GM12878 (cell line): ENCODE measurements around the gene LEF1. TPM values are rescaled to one million over a fixed set of nuclear protein-coding genes. Genes with fewer than 3 reads are reported as not detected.
A peak's percentile ranks its signal among the peaks of the same experiment; 100 is the strongest.

Source experiments
- CHD1 ChIP-seq: IDR thresholded peaks from 2 replicates; pipeline ENCODE4 v1.6.1; 2012; ENCODE audit warnings: low read depth, low read length, improper control_type of control experiment
- CREM ChIP-seq: IDR thresholded peaks from 2 replicates; pipeline ENCODE4 v1.6.1; 2014; ENCODE audit warnings: antibody characterized with exemption, low read depth
- CTCF ChIP-seq, 3 experiments: IDR thresholded peaks in 2 of 3; conservative IDR thresholded peaks in 1 of 3; 2 replicates each; pipeline ENCODE4 v1.5.1; 2011; ENCODE audit warnings: low read depth in 3 of 3, low read length in 3 of 3, mild to moderate bottlenecking in 3 of 3, control low read depth in 2 of 3, moderate library complexity in 2 of 3, inconsistent platforms in 1 of 3, mixed read lengths in 1 of 3; ENCODE audit not compliant: control insufficient read depth in 2 of 3, insufficient read depth in 1 of 3; ENCODE audit errors: extremely low read depth in 1 of 3
- CUX1 ChIP-seq: IDR thresholded peaks from 2 replicates; pipeline ENCODE4 v1.6.1; 2012; ENCODE audit warnings: improper control_type of control experiment, low read depth, low read length; ENCODE audit not compliant: insufficient replicate concordance
- IKZF1 ChIP-seq: fragments of 450-650 bp; conservative IDR thresholded peaks from 2 replicates; pipeline ENCODE4 v1.6.1; 2017; ENCODE audit warnings: antibody characterized with exemption, mild to moderate bottlenecking
- IRF5 ChIP-seq: fragments of 450-650 bp; IDR thresholded peaks from 2 replicates; pipeline ENCODE4 v1.6.1; 2017; ENCODE audit warnings: borderline replicate concordance
- KAT2A ChIP-seq: conservative IDR thresholded peaks from 2 replicates; pipeline ENCODE4 v1.6.1; 2011; ENCODE audit warnings: low read depth, low read length; ENCODE audit not compliant: control insufficient read depth
- MEF2B ChIP-seq: fragments of 450-650 bp; IDR thresholded peaks from 2 replicates; pipeline ENCODE4 v1.6.1; 2018; ENCODE audit warnings: mild to moderate bottlenecking, moderate library complexity; ENCODE audit not compliant: partially characterized antibody, poor library complexity, severe bottlenecking
- NBN ChIP-seq: fragments of 450-650 bp; IDR thresholded peaks from 2 replicates; pipeline ENCODE4 v1.6.1; 2016
- NFYA ChIP-seq: IDR thresholded peaks from 2 replicates; pipeline ENCODE4 v1.6.1; 2011; ENCODE audit warnings: low read depth, mild to moderate bottlenecking, low read length, improper control_type of control experiment, borderline replicate concordance
- POLR2A ChIP-seq: IDR thresholded peaks from 2 replicates; pipeline ENCODE4 v1.6.1; 2011; ENCODE audit warnings: low read depth, mild to moderate bottlenecking, low read length
- POLR2AphosphoS2 ChIP-seq: IDR thresholded peaks from 2 replicates; pipeline ENCODE4 v1.6.1; 2011; ENCODE audit warnings: low read depth, mild to moderate bottlenecking, low read length, improper control_type of control experiment, moderate library complexity
- PRDM15 ChIP-seq: fragments of 450-650 bp; formaldehyde crosslinking; IDR thresholded peaks from 2 replicates; pipeline ENCODE4 v1.4.0; 2020; ENCODE audit warnings: mild to moderate bottlenecking, moderate library complexity
- RUNX3 ChIP-seq: IDR thresholded peaks from 2 replicates; pipeline ENCODE4 v1.6.1; 2012; ENCODE audit warnings: low read length, inconsistent platforms
- SMARCA5 ChIP-seq: fragments of 450-650 bp; IDR thresholded peaks from 2 replicates; pipeline ENCODE4 v1.6.1; 2017; ENCODE audit warnings: mild to moderate bottlenecking
- SMC3 ChIP-seq: IDR thresholded peaks from 2 replicates; pipeline ENCODE4 v1.6.1; 2011; ENCODE audit warnings: low read length, improper control_type of control experiment, borderline replicate concordance
- SP1 ChIP-seq: IDR thresholded peaks from one replicate; pipeline ENCODE4 v1.6.1; 2011; ENCODE audit warnings: low read depth, low read length
- TCF12 ChIP-seq: IDR thresholded peaks from 2 replicates; pipeline ENCODE4 v1.6.1; 2011; ENCODE audit warnings: low read depth, mild to moderate bottlenecking, low read length
- YY1 ChIP-seq: IDR thresholded peaks from 2 replicates; pipeline ENCODE4 v1.6.1; 2011; ENCODE audit warnings: low read depth, mild to moderate bottlenecking, low read length
- ZNF24 ChIP-seq: fragments of 450-650 bp; IDR thresholded peaks from 2 replicates; pipeline ENCODE4 v1.6.1; 2017; ENCODE audit warnings: antibody characterized with exemption, mild to moderate bottlenecking
- polyA plus RNA-seq, 11 experiments: library from polyadenylated mRNA; depleted of rRNA in 4 of 11; unstranded in 6 of 11; stranded (reverse) in 5 of 11; fragments of >200 nt; fragmentation: Nextera tagmentation in 4 of 11; fragmentation: Illumina TruSeq in 1 of 11; extraction: Ambion mirVana in 4 of 11; extraction: Trizol in 1 of 11; gene quantifications; 1 replicate in 1 of 11; 2 replicates in 10 of 11; pipeline versions ENCODE4 v1.2.1 to v1.2.3, GENCODE V29; 2011 to 2016; ENCODE audit warnings: inconsistent platforms in 2 of 11, missing spikeins in 2 of 11, low read depth in 1 of 11
- total RNA-seq, 4 experiments: library from RNA; depleted of rRNA in 3 of 4; stranded (reverse); fragments of >200 nt in 3 of 4; fragmentation: Illumina TruSeq in 1 of 4; extraction: Trizol in 1 of 4; gene quantifications; 2 replicates each; pipeline versions ENCODE4 v1.2.1 to v1.2.3, GENCODE V29; 2013 to 2021

Gene LEF1
- total and polyA plus RNA-seq, 10 of the 15 experiments (the other 5 are each of a cell fraction or from before 2014, with no cell fraction given) = 10.2 to 38.1 (median 19.5) TPM

- peak; percentile 34; the same call in 1 of the 2 replicates for TF ChIP-seq IKZF1
- no peak for TF ChIP-seq SP1
- no peak for TF ChIP-seq POLR2AphosphoS2
- TF ChIP-seq CUX1 = no peak
- TF ChIP-seq CHD1 = no peak
- no peak for TF ChIP-seq TCF12
- TF ChIP-seq IRF5 = no peak
- TF ChIP-seq NFYA = no peak
- peak; percentile 92 for TF ChIP-seq ZNF24
- no peak for TF ChIP-seq RUNX3
- no peak for TF ChIP-seq POLR2A
- TF ChIP-seq PRDM15 (CRISPR knock-in tag) = no peak
- TF ChIP-seq SMARCA5 = no peak
- peak; percentile 55 for TF ChIP-seq MEF2B
- no peak for TF ChIP-seq NBN
- no peak for TF ChIP-seq YY1
- no peak for TF ChIP-seq SMC3
- no peak for TF ChIP-seq KAT2A
- no peak for TF ChIP-seq CTCF (IDR thresholded peaks at IDR 0.05 in 2 of 3, conservative IDR thresholded peaks at IDR 0.05 in 1 of 3; ENCODE audit: control insufficient read depth in 2 of 3, extremely low read depth in 1 of 3, insufficient read depth in 1 of 3, low read depth in 3 of 3, low read length in 3 of 3)
- TF ChIP-seq CREM = no peak
Measured at GRCh38 chr4:108003982-108004515, 164.7 kb downstream of the LEF1 start (continued).
